HL-60 (cell line): ENCODE measurements around the gene R3HDM1.

Experiments used
- CTCF ChIP-seq: IDR thresholded peaks from one replicate; pipeline ENCODE4 v1.5.1; 2011; ENCODE audit warnings: low read length, control low read depth, inconsistent platforms; ENCODE audit not compliant: insufficient read depth
- GABPA ChIP-seq: IDR thresholded peaks from 2 replicates; pipeline ENCODE4 v1.6.1; 2012; ENCODE audit warnings: low read depth
- POLR2AphosphoS5 ChIP-seq: IDR thresholded peaks from 2 replicates; pipeline ENCODE4 v1.6.1; 2012; ENCODE audit warnings: low read depth
- REST ChIP-seq: IDR thresholded peaks from 2 replicates; pipeline ENCODE4 v1.6.1; 2012; ENCODE audit warnings: low read depth; ENCODE audit not compliant: insufficient replicate concordance

DNA sequence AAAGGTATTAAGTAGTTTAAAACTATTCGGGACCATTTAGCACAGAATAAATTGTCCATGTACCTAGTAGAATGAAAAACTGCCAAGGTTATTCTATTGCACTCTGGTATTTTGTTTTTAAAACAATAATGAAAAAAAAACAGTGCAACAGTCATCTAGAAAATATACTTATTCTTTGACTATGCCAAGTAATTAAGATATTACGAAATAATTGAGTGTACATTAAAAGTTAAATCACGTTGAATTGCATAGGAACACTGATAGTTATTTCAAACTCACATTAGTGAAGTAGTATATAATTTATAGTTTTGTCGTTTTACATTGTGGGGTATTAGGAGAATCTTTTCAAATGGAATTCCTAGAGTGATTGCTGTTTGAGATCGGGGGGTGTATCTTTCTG lies 20.1 kb downstream of the R3HDM1 start:
- TF ChIP-seq CTCF (no peak), POLR2AphosphoS5 (no peak), GABPA (no peak), REST (no peak)
